Measurements from ENCODE around the gene CCNB2. TPM values are rescaled to one million over a fixed set of nuclear protein-coding genes. Genes with fewer than 3 reads are reported as not detected.

The CCNB2 gene
- total and polyA plus RNA-seq, 2 of the 8 experiments (the other 6 are each of a cell fraction or from before 2014, with no cell fraction given) = 70.7 to 92.1 TPM

- Histone ChIP-seq H3K36me3 (ENCODE audit: control insufficient read depth in 2 of 4, insufficient read depth in 4 of 4, low read length in 3 of 4) (peaks cover 2 to 36% (median 8%) of the 10 kb centered on the region in 4 experiments; a peak in 6 of 8 replicates), H2BK120ac (replicated peaks; ENCODE audit: low read depth, low read length) (no peak overlapping the region), H2BK15ac (ENCODE audit: low read length) (no peak overlapping the region), H3K4me1 (replicated peaks in 1 of 4; ENCODE audit: control insufficient read depth in 3 of 4, insufficient read depth in 4 of 4, low read length in 3 of 4) (no peaks in the 10 kb centered on the region), H3K27me3 (replicated peaks in 1 of 4; ENCODE audit: control insufficient read depth in 3 of 4, extremely low read depth in 1 of 4, insufficient read depth in 3 of 4, low read length in 3 of 4) (no peaks in the 10 kb centered on the region), H4K20me1 (replicated peaks in 1 of 2; ENCODE audit: control insufficient read depth in 1 of 2, insufficient read depth in 2 of 2, low read length in 2 of 2) (peaks cover 0 to 1% of the 10 kb centered on the region in 2 experiments), H3K4me3 (ENCODE audit: extremely low read depth in 1 of 4, insufficient read depth in 2 of 4, low read depth in 3 of 4, low read length in 4 of 4) (no peak overlapping the region), H4K8ac (ENCODE audit: extremely low read depth, insufficient read depth, low read length) (no peak overlapping the region), H3K27ac (ENCODE audit: low read depth, low read length) (no peak overlapping the region), H3K14ac (ENCODE audit: insufficient read length) (no peak overlapping the region), H4K5ac (ENCODE audit: insufficient read length, low read depth, low read length) (no peak overlapping the region), H3K79me2 (ENCODE audit: control insufficient read depth in 1 of 2, insufficient read depth in 2 of 2, low read length in 2 of 2) (no peaks in the 10 kb centered on the region), H2AK5ac (ENCODE audit: low read depth, low read length) (no peak overlapping the region), H3K79me1 (ENCODE audit: low read depth, low read length) (no peaks in the 10 kb centered on the region), H3K56ac (replicated peaks; ENCODE audit: insufficient read length, low read depth, low read length) (no peak overlapping the region), H3K23me2 (ENCODE audit: low read depth, low read length) (no peaks in the 10 kb centered on the region), H3K9ac (replicated peaks in 1 of 4; ENCODE audit: extremely low read depth in 1 of 4, low read depth in 3 of 4, low read length in 3 of 4) (no peak overlapping the region), H2AFZ (ENCODE audit: low read length) (no peak overlapping the region), H4K91ac (replicated peaks; ENCODE audit: insufficient read length, low read length) (no peak overlapping the region), H2BK12ac (ENCODE audit: low read depth, low read length) (no peak overlapping the region), H3K4ac (replicated peaks; ENCODE audit: insufficient read length, low read depth, low read length) (no peak overlapping the region), H3K18ac (ENCODE audit: extremely low read depth, low read length) (no peak overlapping the region), H2BK5ac (ENCODE audit: low read depth, low read length) (peak overlapping the region; percentile 68; the same call in 1 of the 2 replicates), H3K9me3 (ENCODE audit: insufficient read depth in 2 of 2, low read depth in 1 of 2, low read length in 1 of 2) (no peaks in the 10 kb centered on the region), H3K4me2 (ENCODE audit: insufficient read depth in 1 of 2, low read depth in 2 of 2, low read length in 2 of 2) (no peak overlapping the region), H3K23ac (ENCODE audit: insufficient read length) (no peak overlapping the region), H2BK20ac (ENCODE audit: low read length) (no peak overlapping the region)
- TF ChIP-seq BRCA1 (IDR thresholded peaks at IDR 0.05; ENCODE audit: low read depth, low read length) = no peak
- no peak for TF ChIP-seq TEAD4 (IDR thresholded peaks at IDR 0.05; ENCODE audit: low read depth, low read length)
- no peak for TF ChIP-seq ZNF274 (IDR thresholded peaks at IDR 0.05; ENCODE audit: borderline replicate concordance, extremely low read depth, low read length)
- TF ChIP-seq HDAC2 (IDR thresholded peaks at IDR 0.05; ENCODE audit: borderline replicate concordance in 1 of 2, low read depth in 2 of 2, low read length in 2 of 2) = no peak
- no peak for TF ChIP-seq GABPA (IDR thresholded peaks at IDR 0.05; ENCODE audit: borderline replicate concordance, insufficient read depth, low read length)
- no peak for TF ChIP-seq PHF8 (conservative IDR thresholded peaks at IDR 0.05; ENCODE audit: low read depth, low read length)
- TF ChIP-seq, protein P1, sequence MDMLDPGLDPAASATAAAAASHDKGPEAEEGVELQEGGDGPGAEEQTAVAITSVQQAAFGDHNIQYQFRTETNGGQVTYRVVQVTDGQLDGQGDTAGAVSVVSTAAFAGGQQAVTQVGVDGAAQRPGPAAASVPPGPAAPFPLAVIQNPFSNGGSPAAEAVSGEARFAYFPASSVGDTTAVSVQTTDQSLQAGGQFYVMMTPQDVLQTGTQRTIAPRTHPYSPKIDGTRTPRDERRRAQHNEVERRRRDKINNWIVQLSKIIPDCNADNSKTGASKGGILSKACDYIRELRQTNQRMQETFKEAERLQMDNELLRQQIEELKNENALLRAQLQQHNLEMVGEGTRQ (IDR thresholded peaks at IDR 0.05; ENCODE audit: low read length) = no peak
- TF ChIP-seq RNF2 (IDR thresholded peaks at IDR 0.05; ENCODE audit: borderline replicate concordance, low read depth, low read length, missing control alignments, poor library complexity, severe bottlenecking) = no peak
- TF ChIP-seq KDM5A (IDR thresholded peaks at IDR 0.05; ENCODE audit: low read length) = no peak
- CTCF ChIA-PET (ENCODE audit: partially characterized antibody) = interaction anchor here (0.6 to 4.1 kb wide), 11 partner anchors 9 to 428 kb away, joined by 3 to 24 read pairs (median 3); no protein-coding TSS in a partner anchor
- 91% methylated on average over 12 of the region's 12 CpGs; no CpG with 5 or more reads in 1 of the 2 experiments for WGBS, 2 experiments (ENCODE audit: extremely low coverage in 1 of 2, insufficient coverage in 1 of 2, insufficient read length in 1 of 2, insufficient replicate concordance in 2 of 2, low coverage in 1 of 2, low lambda C conversion rate in 2 of 2, missing lambda C conversion rate in 1 of 2)
- POLR2A ChIA-PET (ENCODE audit: partially characterized antibody) = interaction anchor here (0.6 to 1.1 kb wide), 3 partner anchors 71 to 358 kb away, joined by 3 to 5 read pairs (median 3); no protein-coding TSS in a partner anchor
- no peak for FAIRE-seq
- no peak for DNase-seq (ENCODE audit: low read depth in 1 of 2, low spot score in 2 of 2)
Measured at GRCh38 chr15:59170295-59171066, 65.5 kb downstream of the CCNB2 start.
